Activated CD4-positive, alpha-beta T cell treated with anti-CD3 and anti-CD28 coated beads, Interleukin-2, Interleukin-6, amounts not matched to agents 100 ng/mL and 50 ng/mL, durations not matched to agents 16 hours and 8 hours (primary cell): ENCODE data around the gene BRD9.
A peak's percentile ranks its signal among the peaks of the same experiment; 100 is the strongest.
"Not testable (repeated sequence)": the region's sequence is repeated elsewhere in the genome, so short reads cannot be mapped to it uniquely, and the experiment has no call there.

Source experiments
- DNase-seq: peaks from one replicate; pipeline ENCODE4 v3.0.0-alpha.2; 2020

BRD9 gene

DNA sequence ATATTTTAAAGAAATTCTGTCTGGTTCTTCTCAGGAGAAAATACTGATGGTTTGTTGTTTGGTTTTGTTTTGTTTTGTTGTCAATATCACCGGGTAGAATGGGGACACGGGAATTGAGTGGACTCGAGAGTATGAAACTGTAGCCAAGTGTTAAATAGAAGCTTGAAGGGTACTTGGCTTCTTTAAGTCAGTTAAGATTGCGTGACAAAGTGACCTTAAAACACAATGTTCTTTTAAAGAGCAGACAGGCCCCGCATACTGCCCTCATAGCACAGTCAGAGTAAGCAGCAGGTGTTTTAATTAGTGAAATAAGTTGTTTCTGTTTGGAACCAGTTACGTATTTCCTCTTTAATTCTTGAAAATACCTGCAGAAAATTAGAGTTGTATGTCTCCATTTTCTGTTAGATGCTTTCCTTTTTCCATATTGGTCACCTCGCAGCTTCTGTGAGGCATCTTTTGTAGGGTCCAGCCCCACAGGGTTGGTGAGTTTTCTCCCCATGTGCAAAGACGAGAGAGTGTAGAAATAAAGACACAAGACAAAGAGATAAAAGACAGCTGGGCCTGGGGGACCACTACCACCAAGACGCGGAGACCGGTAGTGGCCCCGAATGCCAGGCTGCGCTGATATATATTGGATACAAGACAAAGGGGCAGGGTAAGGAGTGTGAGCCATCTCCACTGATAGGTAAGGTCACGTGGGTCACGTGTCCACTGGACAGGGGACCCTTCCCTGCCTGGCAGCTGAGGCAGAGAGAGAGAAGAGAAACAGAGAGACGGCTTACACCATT is 9.7 kb upstream of the BRD9 start:
- no peak for DNase-seq

DNA sequence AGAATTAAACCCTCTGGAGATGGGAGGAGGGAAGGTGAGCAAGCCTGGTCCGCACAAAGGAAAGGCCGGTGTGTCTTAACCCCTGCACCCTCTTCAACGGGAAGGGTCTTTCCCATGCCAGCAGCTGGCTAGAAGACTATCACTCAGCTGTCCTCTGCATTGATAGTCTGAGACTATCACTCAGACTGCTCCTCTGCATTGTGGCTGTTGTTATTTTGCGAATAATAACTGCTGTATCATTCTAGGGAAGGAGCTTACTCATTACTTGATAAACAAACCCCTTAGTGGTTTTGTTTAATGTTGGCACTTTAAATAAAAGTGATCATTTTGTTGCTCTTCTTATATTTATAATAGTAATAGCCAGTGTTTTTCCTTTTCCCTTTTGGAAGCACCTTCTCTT is 8.2 kb upstream of the BRD9 start:
- no peak for DNase-seq

DNA sequence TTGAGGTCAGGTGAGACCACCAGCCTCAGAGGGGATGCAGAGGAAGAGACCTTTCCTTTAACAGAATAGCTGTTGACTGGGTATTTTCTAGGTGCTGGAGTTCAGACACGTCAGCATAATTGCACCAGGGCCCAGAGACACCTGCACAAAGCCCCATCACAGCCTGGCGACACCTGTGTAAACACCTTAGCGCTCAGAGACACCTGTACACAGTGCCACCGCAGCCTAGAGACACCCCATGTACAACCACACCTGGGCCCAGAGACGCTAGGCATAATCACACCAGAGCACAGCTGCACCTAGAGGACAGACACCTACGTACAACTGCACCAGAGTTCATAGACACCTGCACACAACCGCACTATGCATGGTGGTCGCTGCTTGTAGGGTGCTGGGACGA is 1.1 kb upstream of the BRD9 start:
- no peak for DNase-seq

- DNase-seq: peak; percentile 26
Measured at GRCh38 chr5:893137-893506, 521 bp upstream of the BRD9 start.

DNA sequence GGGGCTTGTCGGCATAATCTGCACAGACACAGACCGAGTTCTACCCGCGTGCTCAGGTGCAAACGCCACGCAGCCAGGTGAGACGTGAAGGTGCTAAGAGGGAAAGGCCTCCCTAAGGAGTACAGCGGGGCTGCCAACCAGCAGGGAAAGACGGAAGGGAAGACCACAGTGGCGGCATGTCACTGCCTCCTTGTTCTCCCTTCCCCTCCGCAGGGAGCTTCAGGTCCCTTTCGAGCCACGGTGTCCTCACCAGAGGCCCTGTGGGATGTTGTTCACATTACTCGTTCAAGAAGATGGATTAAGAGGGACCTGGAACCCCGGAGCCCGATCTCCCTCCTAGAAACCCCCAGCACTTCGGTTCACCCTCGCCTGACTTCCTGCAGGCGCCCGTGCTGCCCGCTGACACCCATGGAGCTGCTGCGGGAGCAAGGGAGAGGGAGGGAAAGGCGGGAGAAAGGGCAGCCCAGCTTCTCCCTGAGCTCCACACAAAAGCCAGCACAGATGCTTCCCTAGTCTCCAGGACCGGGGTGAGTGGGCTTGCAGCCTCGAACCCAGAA is 686 bp downstream of the BRD9 start:
- DNase-seq: peak; percentile 15

GRCh38 chr5:891117-891836 is 1.3 kb downstream of the BRD9 start:
- no peak for DNase-seq

DNA sequence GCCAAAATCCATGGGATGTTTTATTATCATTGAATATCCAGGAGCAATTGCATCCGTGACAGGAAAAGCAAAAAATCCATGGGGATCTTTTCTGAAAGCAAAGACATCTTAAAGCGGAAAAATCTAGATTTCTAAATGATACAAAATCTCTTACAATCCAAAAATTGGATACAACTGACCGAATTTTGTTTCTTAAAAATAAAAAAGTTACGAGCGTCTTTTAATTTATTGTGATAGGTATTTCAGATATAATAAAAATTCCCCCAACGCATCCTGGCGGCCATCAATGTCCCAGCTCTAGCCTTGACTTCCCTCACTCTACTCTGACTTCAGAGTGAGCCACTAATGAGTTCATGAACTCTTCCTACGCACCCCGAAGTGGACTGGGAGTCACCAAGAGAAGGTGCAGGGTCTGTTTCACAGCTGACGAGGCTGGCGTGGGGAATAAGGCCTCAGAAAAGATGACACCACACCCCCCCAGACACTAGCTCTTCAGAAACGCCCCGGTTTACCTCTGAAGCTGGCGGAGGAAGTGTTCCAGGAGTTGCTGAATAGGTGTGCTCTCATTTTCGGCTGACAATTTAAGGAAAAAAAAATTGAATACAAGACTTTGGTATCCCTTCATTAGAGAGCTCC is 3.4 kb downstream of the BRD9 start:
- no peak for DNase-seq

DNA sequence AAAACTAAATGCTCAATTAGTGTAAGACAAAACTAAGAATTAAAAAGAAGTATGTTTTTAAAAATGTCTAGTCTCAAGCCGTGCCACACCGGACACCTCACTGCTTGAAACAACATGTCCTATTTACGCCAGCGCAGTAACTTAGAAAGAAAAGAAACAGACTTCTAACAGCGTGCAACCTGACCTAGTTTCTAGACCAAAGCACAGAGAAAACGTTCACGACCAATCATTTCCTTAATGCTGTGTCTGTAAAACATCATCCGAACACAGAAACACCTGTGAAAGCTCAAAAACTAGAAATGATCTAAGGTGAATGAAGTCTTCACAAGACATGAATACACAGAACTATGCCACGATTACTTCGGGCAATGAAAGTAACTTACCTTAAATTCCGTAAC is 4.0 kb downstream of the BRD9 start:
- DNase-seq: no peak

DNA sequence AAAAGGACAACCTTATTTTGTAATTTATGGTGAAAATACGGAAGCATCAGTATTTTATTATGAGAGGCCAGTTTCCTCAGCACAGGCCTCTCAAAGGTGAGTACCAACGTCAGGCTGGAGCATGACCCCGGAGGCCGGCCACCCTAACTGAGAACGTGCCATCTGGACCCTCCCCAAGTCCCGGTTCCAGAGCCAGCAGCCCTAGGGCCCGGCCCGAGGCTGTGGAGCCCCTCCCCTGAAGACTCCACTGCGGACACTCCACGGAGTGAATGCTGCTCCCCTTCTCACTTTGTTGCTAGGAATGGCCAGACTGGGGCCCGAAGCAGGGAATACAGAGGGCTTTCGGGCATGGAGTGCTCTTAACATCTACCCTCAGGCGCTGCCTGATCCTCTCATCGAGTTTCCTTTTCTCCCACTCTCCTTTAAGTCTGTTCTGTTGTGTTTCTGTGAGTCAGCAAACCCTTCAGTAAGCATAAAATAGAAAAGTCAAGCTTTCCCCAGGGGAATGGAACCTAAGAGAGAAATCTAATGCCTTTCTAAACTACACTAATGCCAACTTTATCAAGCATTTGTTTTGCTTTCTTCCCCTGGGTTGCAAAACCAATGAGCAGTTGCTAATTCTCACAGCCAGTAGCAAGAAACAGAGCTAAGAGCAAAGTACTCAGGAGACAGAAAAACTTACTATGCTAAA is 4.5 kb downstream of the BRD9 start:
- no peak for DNase-seq

DNA sequence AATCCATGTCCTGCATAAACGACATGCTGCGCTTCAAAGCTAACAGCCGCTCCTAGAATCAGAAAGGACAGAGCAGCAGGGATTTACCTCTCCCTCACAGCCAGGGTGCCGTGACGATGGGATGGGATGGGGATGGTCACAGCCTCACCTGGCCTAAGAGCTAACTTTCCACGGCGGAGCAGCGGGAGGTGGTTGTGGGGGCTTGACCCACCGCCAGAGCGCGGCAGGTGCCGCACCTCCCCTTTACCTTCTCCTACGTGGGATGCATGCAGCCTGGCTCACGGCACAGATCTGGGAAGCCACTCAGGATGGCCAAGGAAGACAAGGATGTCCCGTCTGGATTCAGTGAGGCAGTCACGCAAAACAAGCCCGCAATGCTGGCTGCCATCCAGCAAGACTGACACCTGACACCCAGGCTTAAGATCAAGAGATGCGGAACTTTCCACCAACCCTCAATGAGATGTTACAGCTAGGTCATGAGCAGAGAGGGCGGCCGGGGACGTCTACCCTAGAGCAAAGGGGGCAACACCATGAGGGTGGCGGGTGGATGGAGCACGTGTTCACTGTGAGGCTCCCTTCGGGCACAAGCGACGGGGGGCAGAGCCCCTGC is 5.8 kb downstream of the BRD9 start:
- DNase-seq: no peak

DNA sequence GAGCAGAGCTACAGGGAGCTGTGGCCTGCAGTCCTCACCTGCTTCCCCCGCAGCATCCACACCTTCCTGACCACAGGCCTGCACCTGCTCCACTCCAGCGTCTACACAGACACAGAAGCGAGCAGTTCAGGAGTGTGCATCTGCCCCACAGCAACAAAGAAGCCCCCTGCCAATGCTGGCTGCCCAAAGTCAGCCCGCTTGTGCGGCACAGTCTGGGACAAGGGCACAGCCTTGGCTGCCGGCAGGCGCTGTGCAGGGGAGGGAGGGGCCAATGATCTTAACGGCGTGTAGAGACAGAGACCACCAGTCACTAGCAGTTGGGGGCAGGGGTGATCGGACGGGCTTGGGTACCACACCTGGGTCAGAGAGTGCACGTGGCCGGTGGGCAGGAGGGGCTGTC is 6.6 kb downstream of the BRD9 start:
- no peak for DNase-seq

DNA sequence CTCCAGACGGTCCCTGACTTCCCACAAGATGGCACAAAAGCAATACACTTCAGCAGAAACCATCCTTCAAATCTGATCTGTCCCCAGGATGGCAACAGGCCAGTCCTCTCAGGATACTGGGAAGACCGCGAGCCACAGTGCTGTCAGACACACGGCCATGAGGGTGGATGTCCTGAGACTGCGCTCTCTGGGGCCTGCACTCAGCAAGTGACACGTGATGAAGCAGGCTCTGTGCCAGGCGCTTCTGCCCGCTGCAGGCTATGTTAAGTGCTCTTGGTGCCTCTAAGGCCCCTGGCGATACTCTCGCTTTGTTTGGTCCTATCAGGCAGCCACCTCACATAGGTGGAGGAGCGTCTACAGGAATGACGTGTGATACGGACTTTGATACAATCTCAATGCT is 7.1 kb downstream of the BRD9 start:
- DNase-seq: no peak

- DNase-seq: no peak
Measured at GRCh38 chr5:885127-885442, 7.5 kb downstream of the BRD9 start.

- DNase-seq: no peak
Measured at GRCh38 chr5:884345-885126, 8.1 kb downstream of the BRD9 start.

DNA sequence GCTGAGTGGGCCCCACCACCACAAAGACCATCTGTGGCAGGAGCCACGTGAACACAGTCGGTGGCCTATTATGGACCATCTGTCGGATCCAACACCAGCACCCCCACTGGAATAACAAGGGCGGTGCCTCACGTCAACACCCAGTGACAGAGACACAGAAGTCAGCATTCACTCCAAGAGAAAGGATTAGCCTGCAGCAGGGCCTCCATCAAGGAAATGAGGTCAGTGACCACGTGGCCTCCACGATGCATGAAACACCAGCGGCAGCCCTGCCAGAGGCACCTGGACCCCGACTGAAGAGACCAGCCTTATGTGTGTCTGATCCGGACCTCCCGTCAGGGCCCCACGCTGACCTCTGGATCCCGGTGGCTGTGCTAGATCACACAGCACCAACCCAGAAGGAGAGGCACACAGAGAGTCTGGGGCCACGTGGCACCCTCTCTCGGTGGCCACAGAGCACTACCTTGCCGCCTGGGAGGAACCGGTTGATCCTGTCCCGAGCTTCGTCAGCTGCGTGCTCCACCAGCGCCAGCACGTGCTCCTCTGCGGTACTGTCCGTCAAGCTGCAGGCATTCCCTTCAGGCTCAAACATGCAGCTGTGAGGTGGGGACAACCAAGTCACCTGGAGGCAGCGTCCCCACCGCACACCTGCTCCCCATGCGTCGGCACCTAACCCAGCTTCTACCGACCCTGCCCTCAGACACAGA is 9.0 kb downstream of the BRD9 start:
- no peak for DNase-seq

GRCh38 chr5:882253-883183 is 10.1 kb downstream of the BRD9 start:
- DNase-seq: no peak

DNA sequence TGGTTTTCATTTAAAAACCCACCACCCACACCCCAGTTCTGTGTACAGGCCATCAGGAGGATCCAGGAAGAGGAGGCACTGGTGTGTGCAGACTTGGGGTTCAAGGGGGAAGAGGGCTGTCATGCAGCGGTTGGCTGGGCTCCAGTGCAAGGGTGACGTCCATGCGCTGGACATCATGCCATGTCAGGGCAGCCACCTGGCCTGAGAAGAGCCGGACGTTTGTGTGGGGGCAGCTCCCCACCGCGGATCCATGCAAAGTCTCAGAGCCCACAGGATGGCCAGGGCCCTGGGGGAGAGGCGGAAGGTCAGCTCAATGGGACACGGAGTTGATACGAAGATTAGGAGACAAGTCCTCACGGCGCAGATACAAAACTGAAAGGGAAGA is 11.1 kb downstream of the BRD9 start:
- no peak for DNase-seq

DNA sequence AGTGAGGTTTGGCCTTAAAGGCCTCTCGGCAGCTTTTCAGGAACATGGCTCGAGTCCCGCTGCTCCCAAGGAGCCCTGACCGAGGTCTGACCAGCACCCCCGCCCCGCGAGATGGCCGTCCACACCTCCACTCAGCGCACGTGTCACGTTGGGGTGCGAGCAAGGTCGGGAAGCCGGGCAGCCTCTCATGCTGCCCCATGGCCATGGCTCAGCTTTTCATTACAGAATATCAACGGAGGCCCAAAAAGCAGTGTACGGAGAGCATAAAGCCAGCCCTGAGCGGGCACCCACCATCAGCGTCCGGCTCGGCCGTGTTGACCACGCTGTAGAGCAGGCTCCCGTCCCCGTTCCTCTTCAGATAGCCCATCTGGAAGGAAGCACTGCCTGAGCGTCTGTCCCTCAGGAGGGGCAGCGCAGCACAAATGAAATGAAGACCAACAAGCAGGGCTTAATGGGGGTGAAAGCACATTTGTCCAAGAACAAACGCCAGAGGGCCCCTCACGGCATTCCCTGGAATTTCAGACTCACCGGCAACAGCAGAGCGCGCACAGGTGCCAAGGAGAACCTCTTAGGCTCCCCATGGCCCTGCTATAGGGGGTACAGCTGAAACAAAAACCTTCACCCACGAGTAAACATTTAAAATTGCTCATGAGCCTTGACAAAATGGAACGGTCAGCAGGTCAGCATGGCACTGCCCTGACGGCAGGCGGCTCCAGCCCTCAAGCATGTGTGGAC is 11.6 kb downstream of the BRD9 start:
- no peak for DNase-seq

- DNase-seq: not testable (repeated sequence)
Measured at GRCh38 chr5:878677-879076, 13.9 kb downstream of the BRD9 start.

DNA sequence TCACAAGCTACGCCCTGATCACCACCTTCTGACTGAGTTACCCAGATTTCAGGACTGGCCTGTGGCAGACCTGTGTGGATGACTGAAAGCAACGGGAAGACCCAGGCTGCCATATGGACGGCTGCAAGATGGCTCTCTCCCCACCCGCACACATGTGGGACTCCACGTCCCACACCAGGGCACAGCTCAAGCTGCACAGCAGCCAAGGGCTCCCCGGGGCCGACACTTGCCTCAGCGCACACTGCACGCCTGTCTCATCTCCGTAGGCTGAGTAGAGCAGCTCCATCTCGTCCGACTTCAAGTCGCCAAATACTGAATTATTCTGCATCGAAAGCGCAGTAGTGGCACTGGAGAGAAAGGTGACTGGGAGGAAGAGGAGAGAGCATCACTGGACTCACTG is 14.5 kb downstream of the BRD9 start:
- no peak for DNase-seq
